ENCODE data around the gene SLC12A7.

- TF ChIP-seq, protein P1, sequence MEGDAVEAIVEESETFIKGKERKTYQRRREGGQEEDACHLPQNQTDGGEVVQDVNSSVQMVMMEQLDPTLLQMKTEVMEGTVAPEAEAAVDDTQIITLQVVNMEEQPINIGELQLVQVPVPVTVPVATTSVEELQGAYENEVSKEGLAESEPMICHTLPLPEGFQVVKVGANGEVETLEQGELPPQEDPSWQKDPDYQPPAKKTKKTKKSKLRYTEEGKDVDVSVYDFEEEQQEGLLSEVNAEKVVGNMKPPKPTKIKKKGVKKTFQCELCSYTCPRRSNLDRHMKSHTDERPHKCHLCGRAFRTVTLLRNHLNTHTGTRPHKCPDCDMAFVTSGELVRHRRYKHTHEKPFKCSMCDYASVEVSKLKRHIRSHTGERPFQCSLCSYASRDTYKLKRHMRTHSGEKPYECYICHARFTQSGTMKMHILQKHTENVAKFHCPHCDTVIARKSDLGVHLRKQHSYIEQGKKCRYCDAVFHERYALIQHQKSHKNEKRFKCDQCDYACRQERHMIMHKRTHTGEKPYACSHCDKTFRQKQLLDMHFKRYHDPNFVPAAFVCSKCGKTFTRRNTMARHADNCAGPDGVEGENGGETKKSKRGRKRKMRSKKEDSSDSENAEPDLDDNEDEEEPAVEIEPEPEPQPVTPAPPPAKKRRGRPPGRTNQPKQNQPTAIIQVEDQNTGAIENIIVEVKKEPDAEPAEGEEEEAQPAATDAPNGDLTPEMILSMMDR (conservative IDR thresholded peaks at IDR 0.05): no peak
- TF ChIP-seq EZH2 (IDR thresholded peaks at IDR 0.05; ENCODE audit: low read depth): 0 out of 2 replicates have a peak, but pooled peaks have one; percentile 66
Observed at GRCh38 chr5:1026700-1027621, 84.9 kb downstream of the SLC12A7 start.

Data from PC-9 (cell line).